A673 (cell line): ENCODE data around the gene TOR4A. TPM values are rescaled to one million over a fixed set of nuclear protein-coding genes. Genes with fewer than 3 reads are reported as not detected.

Experiments
- BruUV-seq: library from RNA; stranded (reverse); fragments of 400-500 nt; replicated peaks from 2 replicates; lab custom pipeline; 2021; lab: Mats Ljungman, UMichigan
- CTCF ChIA-PET: fragments of 300-600 bp; sonication (Branson Sonifier 250); formaldehyde crosslinking; loops from one replicate; lab custom pipeline; 2022; ENCODE audit warnings: antibody characterized with exemption; lab: Charles Lee
- POLR2A ChIA-PET: fragments of 300-600 bp; sonication (Branson Sonifier 250); formaldehyde crosslinking; loops from one replicate; lab custom pipeline; 2022; ENCODE audit warnings: antibody characterized with exemption; ENCODE audit not compliant: low non-redundant PET; lab: Charles Lee
- DNase-seq: peaks from one replicate; pipeline ENCODE4 v3.0.0-alpha.2; 2015; ENCODE audit warnings: low spot score
- H3K27ac ChIP-seq: fragments of 200-600 bp; sonication (generic); 2 replicates; pipeline ENCODE4 v1.5.1; 2016; ENCODE audit warnings: mixed run types, low read depth, mild to moderate bottlenecking, mixed read lengths, antibody characterized with exemption, low read length; ENCODE audit not compliant: poor library complexity, severe bottlenecking
- H3K27me3 ChIP-seq: fragments of 200-600 bp; sonication (generic); replicated peaks from 2 replicates; pipeline ENCODE4 v1.6.1; 2017; ENCODE audit warnings: mixed run types, low read depth, mild to moderate bottlenecking, mixed read lengths, antibody characterized with exemption, low read length; ENCODE audit not compliant: insufficient read depth, poor library complexity
- H3K36me3 ChIP-seq: fragments of 200-600 bp; sonication (generic); 2 replicates; pipeline ENCODE4 v1.6.1; 2016; ENCODE audit warnings: mixed run types, mild to moderate bottlenecking, mixed read lengths, antibody characterized with exemption, low read length; ENCODE audit not compliant: insufficient read depth, poor library complexity, severe bottlenecking
- H3K4me1 ChIP-seq: fragments of 200-600 bp; sonication (generic); 2 replicates; pipeline ENCODE4 v1.6.1; 2017; ENCODE audit warnings: mixed run types, mild to moderate bottlenecking, mixed read lengths, antibody characterized with exemption, low read length; ENCODE audit not compliant: insufficient read depth, poor library complexity, severe bottlenecking
- H3K4me3 ChIP-seq: fragments of 200-600 bp; sonication (generic); 2 replicates; pipeline ENCODE4 v1.5.1; 2016; ENCODE audit warnings: low read depth, mixed run types, mild to moderate bottlenecking, mixed read lengths, low read length; ENCODE audit not compliant: poor library complexity, severe bottlenecking
- H3K9me3 ChIP-seq: fragments of 200-600 bp; sonication (generic); 2 replicates; pipeline ENCODE4 v1.6.1; 2016; ENCODE audit warnings: mixed run types, low read depth, mild to moderate bottlenecking, mixed read lengths, antibody characterized with exemption, low read length; ENCODE audit not compliant: poor library complexity, severe bottlenecking
- EZH2 ChIP-seq: fragments of 200-600 bp; sonication (generic); IDR thresholded peaks from 2 replicates; pipeline ENCODE4 v1.6.1; 2017; ENCODE audit warnings: borderline replicate concordance, low read depth, mild to moderate bottlenecking, mixed read lengths, antibody characterized with exemption, low read length; ENCODE audit not compliant: poor library complexity, severe bottlenecking
- intact Hi-C: fragments of 100-400 bp; cut with micrococcal nuclease; formaldehyde crosslinking; loops from one replicate; pipeline ENCODE4 v1.10.0; 2022; ENCODE audit not compliant: unreplicated experiment
- total RNA-seq: library from RNA; stranded (reverse); gene quantifications from 2 replicates; pipeline ENCODE4 v1.2.3, GENCODE V29; 2021
- TF ChIP-seq, protein P1 (sequence below): fragments of 300-800, 200-600 bp; sonication (generic); conservative IDR thresholded peaks from 2 replicates; pipeline ENCODE4 v1.5.1; 2017; ENCODE audit warnings: low read depth, mild to moderate bottlenecking, antibody characterized with exemption, low read length, moderate library complexity, mixed read lengths

The TOR4A gene
- total RNA-seq, 1 experiment from 2014 or later: 0.82 TPM

- CTCF ChIA-PET: interaction anchor here (0.5 to 0.6 kb wide), 2 partner anchors 90 to 441 kb away, joined by 13 to 15 read pairs; no protein-coding TSS in a partner anchor
These were observed 36.6 kb upstream of the TOR4A start, which contains the start of gene TUBB4B for GRCh38 chr9:137240841-137241489. Gene TUBB4B (plus strand): TSS chr9:137241287. CDS start chr9:137241361, 74 bp downstream.

GRCh38 chr9:137241490-137242268, 35.8 kb upstream of the TOR4A start:
- Histone ChIP-seq H3K4me3 (peak overlapping the region; percentile 97), H3K9me3 (no peaks in the 10 kb centered on the region), H3K4me1 (peaks cover 41% of the 10 kb centered on the region), H3K27me3 (no peaks in the 10 kb centered on the region), H3K36me3 (peaks cover 24% of the 10 kb centered on the region), H3K27ac (peak overlapping the region; percentile 88)
- BruUV-seq: no TSS peak
- intact Hi-C loops: loop anchor here (2.0 kb wide), 1 partner anchor 41 kb away; the partner anchor contains the start of gene TPRN
- ChIA-PET CTCF (no interaction called here), POLR2A (interaction anchor here (0.6 to 0.9 kb wide), 2 partner anchors 13 to 171 kb away, joined by 3 to 4 read pairs; partner anchors contain the start of genes NELFB and SAPCD2)
- TF ChIP-seq, protein P1, sequence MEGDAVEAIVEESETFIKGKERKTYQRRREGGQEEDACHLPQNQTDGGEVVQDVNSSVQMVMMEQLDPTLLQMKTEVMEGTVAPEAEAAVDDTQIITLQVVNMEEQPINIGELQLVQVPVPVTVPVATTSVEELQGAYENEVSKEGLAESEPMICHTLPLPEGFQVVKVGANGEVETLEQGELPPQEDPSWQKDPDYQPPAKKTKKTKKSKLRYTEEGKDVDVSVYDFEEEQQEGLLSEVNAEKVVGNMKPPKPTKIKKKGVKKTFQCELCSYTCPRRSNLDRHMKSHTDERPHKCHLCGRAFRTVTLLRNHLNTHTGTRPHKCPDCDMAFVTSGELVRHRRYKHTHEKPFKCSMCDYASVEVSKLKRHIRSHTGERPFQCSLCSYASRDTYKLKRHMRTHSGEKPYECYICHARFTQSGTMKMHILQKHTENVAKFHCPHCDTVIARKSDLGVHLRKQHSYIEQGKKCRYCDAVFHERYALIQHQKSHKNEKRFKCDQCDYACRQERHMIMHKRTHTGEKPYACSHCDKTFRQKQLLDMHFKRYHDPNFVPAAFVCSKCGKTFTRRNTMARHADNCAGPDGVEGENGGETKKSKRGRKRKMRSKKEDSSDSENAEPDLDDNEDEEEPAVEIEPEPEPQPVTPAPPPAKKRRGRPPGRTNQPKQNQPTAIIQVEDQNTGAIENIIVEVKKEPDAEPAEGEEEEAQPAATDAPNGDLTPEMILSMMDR: no peak
- TF ChIP-seq EZH2: no peak
- no peak for DNase-seq

More at GRCh38 chr9:137240841-137241489, 36.6 kb upstream of the TOR4A start, which contains the start of gene TUBB4B:
- BruUV-seq: no TSS peak
- H3K4me1 ChIP-seq: peaks cover 44% of the 10 kb centered on the region
- H3K27me3 ChIP-seq: no peaks in the 10 kb centered on the region
- H3K27ac ChIP-seq: peak within 1 kb of the TSS; percentile 98
- TF ChIP-seq EZH2: no peak
- TF ChIP-seq, protein P1: no peak
- intact Hi-C loops: loop anchor here (2.0 kb wide), 1 partner anchor 40 kb away; the partner anchor contains the start of gene TPRN
- POLR2A ChIA-PET: interaction anchor here (0.6 to 1.2 kb wide), 6 partner anchors 14 to 347 kb away, joined by 3 to 16 read pairs (median 4); partner anchors contain the start of genes NELFB and RNF224
- peak; percentile 100 for DNase-seq
- H3K9me3 ChIP-seq: no peaks in the 10 kb centered on the region
- peak within 1 kb of the TSS; percentile 97 for H3K4me3 ChIP-seq
- peaks cover 24% of the 10 kb centered on the region for H3K36me3 ChIP-seq
